HG03520 (cell line): ENCODE measurements around the gene CXADR.

Experiments
- ATAC-seq: cut with Tn5 transposase; IDR thresholded peaks from one replicate; pipeline ENCODE4 v1.9.1; 2021; ENCODE audit warnings: mild to moderate bottlenecking, moderate library complexity; ENCODE audit not compliant: unreplicated experiment

CXADR gene

GRCh38 chr21:17539323-17539722, 26.5 kb downstream of the CXADR start:
- no peak for ATAC-seq

- ATAC-seq: no peak
Measured at GRCh38 chr21:17539743-17540341, 27.0 kb downstream of the CXADR start.

- ATAC-seq: no peak
Measured at GRCh38 chr21:17540530-17540929, 27.7 kb downstream of the CXADR start.

- no peak for ATAC-seq
Measured at GRCh38 chr21:17542371-17543011, 29.6 kb downstream of the CXADR start.

GRCh38 chr21:17545007-17545406, 32.2 kb downstream of the CXADR start:
- no peak for ATAC-seq

GRCh38 chr21:17548262-17548661, 35.4 kb downstream of the CXADR start:
- no peak for ATAC-seq

- no peak for ATAC-seq
Measured at GRCh38 chr21:17550671-17551308, 37.9 kb downstream of the CXADR start.

- no peak for ATAC-seq
Measured at GRCh38 chr21:17552410-17552809, 39.6 kb downstream of the CXADR start.

GRCh38 chr21:17554120-17554519, 41.3 kb downstream of the CXADR start:
- ATAC-seq: no peak

- no peak for ATAC-seq
Measured at GRCh38 chr21:17554679-17555465, 42.0 kb downstream of the CXADR start.

GRCh38 chr21:17560377-17561025, 47.7 kb downstream of the CXADR start:
- ATAC-seq: no peak

GRCh38 chr21:17570786-17571185, 57.9 kb downstream of the CXADR start:
- no peak for ATAC-seq

- ATAC-seq: no peak
Measured at GRCh38 chr21:17572431-17572830, 59.6 kb downstream of the CXADR start.

- ATAC-seq: no peak
Measured at GRCh38 chr21:17575076-17575475, 62.2 kb downstream of the CXADR start.

GRCh38 chr21:17576080-17576835, 63.4 kb downstream of the CXADR start:
- ATAC-seq: no peak

- ATAC-seq: no peak
Measured at GRCh38 chr21:17577701-17578100, 64.9 kb downstream of the CXADR start.

GRCh38 chr21:17578162-17578561, 65.3 kb downstream of the CXADR start:
- ATAC-seq: no peak

- no peak for ATAC-seq
Measured at GRCh38 chr21:17578876-17579275, 66.0 kb downstream of the CXADR start.

- no peak for ATAC-seq
Measured at GRCh38 chr21:17580319-17580718, 67.5 kb downstream of the CXADR start.

- ATAC-seq: no peak
Measured at GRCh38 chr21:17583898-17584297, 71.1 kb downstream of the CXADR start.
